SK-N-MC (cell line): ENCODE measurements around the gene ATP10B.

Experiments used
- DNase-seq: peaks from one replicate; pipeline ENCODE4 v3.0.0-alpha.2; 2011; ENCODE audit warnings: low read depth, low spot score
- H3K27ac ChIP-seq: fragments of 200-600 bp; sonication (generic); 2 replicates; pipeline ENCODE4 v1.5.1; 2016; ENCODE audit warnings: mixed run types
- H3K36me3 ChIP-seq: fragments of 200-600 bp; sonication (generic); 2 replicates; pipeline ENCODE4 v1.6.1; 2017; ENCODE audit warnings: antibody characterized with exemption, low read length, mixed read lengths; ENCODE audit not compliant: insufficient read depth
- H3K4me3 ChIP-seq: fragments of 200-600 bp; sonication (generic); 2 replicates; pipeline ENCODE4 v1.5.1; 2016
- H3K9ac ChIP-seq: fragments of 200-600 bp; sonication (generic); 2 replicates; pipeline ENCODE4 v1.8.0; 2017; ENCODE audit warnings: mixed run types, mixed read lengths; ENCODE audit not compliant: insufficient read length
- H3K9me3 ChIP-seq: fragments of 200-600 bp; sonication (generic); 2 replicates; pipeline ENCODE4 v1.6.1; 2017; ENCODE audit warnings: low read depth, mild to moderate bottlenecking, antibody characterized with exemption, low read length, moderate library complexity, mixed read lengths
- EZH2 ChIP-seq: fragments of 200-600 bp; sonication (generic); IDR thresholded peaks from one replicate; pipeline ENCODE4 v1.6.1; 2017; ENCODE audit warnings: antibody characterized with exemption
- FOXP2 ChIP-seq: optimal IDR thresholded peaks from 2 replicates; pipeline ENCODE3; 2011; ENCODE audit warnings: mild to moderate bottlenecking, moderate library complexity; ENCODE audit not compliant: insufficient read depth; ENCODE audit errors: extremely low read length, control extremely low read depth
- POLR2AphosphoS5 ChIP-seq: IDR thresholded peaks from 2 replicates; pipeline ENCODE4 v1.6.1; 2012; ENCODE audit warnings: mild to moderate bottlenecking, low read depth, low read length, borderline replicate concordance

ATP10B gene

DNA sequence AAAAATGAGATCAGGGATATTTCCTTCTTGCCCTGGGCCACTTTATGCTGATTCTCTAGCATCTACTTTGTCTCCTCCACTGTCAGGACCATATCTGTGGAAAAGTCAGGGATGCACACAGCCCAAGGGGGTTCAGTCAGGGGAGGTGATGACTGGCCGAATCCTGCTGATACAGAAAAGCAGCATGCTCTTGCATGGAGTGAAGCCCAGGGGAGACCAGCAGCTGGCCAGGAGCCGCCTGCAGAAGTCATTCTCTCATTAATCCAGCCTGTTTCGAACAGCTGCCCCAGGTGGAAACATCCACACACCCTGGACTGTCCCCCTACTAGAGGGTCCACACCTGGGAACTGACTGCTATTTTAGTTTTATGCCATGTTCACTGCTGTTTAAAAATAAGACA is 177.1 kb downstream of the ATP10B start:
- TF ChIP-seq FOXP2 (no peak), POLR2AphosphoS5 (no peak), EZH2 (no peak)
- H3K27ac ChIP-seq, result no peak overlapping the region
- no peak for DNase-seq
- no peaks in the 10 kb centered on the region for H3K36me3 ChIP-seq
- H3K9me3 ChIP-seq, result no peaks in the 10 kb centered on the region
- no peak overlapping the region for H3K9ac ChIP-seq
- H3K4me3 ChIP-seq, result no peak overlapping the region

DNA sequence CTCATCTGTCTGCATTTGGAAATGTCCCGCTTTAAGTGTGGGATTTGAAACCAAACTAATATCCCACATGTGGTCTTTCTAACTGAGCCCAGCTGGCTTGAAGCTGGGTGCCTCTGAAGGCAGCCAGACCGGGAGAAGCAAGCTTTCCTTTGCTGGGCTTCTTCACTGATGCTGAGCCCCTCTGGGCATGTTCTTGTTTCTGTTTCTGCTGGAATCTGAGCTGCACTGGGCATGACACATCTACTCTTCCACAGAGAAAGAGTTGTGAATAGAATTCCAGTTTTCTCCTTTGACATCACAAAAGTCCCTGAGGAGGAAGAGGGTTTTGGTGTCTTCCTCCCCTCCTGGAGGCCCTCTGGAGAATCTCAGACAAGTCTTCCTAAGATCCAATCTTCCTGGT is 179.5 kb downstream of the ATP10B start:
- TF ChIP-seq FOXP2 (no peak), EZH2 (no peak), POLR2AphosphoS5 (no peak)
- Histone ChIP-seq H3K27ac (no peak overlapping the region), H3K9me3 (no peaks in the 10 kb centered on the region), H3K4me3 (no peak overlapping the region), H3K36me3 (no peaks in the 10 kb centered on the region), H3K9ac (no peak overlapping the region)
- no peak for DNase-seq

DNA sequence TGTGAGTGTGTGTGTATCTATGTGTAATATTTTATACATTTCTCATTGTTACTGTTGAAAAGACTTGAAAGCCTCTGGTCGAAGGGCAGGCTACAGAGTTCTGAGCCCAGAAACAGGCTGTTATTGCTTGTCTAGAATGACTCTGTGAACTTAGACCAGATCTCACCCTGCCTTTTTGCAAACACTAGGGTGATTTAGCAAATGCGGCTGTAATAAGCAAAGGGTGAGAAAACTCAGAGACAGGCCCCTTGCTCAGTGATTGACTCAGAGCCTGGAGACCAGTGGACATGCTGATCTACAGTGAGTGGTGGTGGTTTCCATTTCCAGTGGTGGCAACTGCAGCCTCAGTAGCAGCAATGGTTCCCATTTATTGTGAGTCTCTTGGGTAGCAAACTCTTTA is 183.7 kb downstream of the ATP10B start:
- Histone ChIP-seq H3K4me3 (no peak overlapping the region), H3K36me3 (no peaks in the 10 kb centered on the region), H3K9me3 (no peaks in the 10 kb centered on the region), H3K27ac (no peak overlapping the region), H3K9ac (no peak overlapping the region)
- no peak for DNase-seq
- TF ChIP-seq POLR2AphosphoS5, result no peak
- no peak for TF ChIP-seq EZH2
- no peak for TF ChIP-seq FOXP2

DNA sequence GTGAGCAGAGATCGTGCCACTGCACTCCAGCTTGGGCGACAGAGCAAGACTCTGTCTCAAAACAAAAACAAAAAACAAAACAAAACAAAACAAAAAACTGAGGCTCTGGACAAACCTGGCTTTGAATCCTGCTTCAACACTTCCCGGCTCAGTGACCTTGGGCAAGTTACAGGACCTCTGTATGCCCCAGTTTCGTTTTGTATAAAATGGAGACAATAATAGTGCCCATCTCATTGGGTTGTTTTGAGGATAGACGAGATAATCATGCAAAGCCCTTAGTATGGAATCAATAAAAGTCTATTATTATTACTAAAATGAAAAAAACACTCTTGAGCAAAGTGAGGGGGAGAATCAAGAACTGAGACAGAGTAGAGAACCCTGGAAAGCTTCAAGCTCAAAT is 184.9 kb downstream of the ATP10B start:
- DNase-seq, result no peak
- no peak overlapping the region for H3K27ac ChIP-seq
- H3K4me3 ChIP-seq, result no peak overlapping the region
- TF ChIP-seq FOXP2 (no peak), EZH2 (no peak), POLR2AphosphoS5 (no peak)
- no peaks in the 10 kb centered on the region for H3K36me3 ChIP-seq
- no peak overlapping the region for H3K9ac ChIP-seq
- H3K9me3 ChIP-seq, result no peaks in the 10 kb centered on the region

DNA sequence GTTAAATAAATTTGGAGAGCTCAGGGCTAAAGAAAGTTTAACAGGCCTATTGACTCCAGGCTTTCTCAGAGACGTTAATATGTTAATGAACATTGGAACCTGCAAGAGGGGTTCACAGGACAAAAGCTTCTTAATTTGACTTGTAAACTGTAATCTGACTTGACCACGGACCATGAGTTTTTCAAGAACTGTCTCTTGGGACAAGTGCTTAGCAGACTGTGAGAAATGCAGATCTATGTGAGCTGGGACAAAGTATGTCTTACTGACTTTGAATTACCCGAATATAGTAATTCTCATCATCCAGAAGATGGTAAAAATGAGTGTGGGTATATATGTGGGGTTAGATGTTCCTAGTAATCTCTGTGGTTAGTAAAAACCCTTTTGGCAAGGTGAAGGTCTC is 186.6 kb downstream of the ATP10B start:
- no peak for TF ChIP-seq EZH2
- TF ChIP-seq POLR2AphosphoS5, result no peak
- no peak for TF ChIP-seq FOXP2
- no peak overlapping the region for H3K4me3 ChIP-seq
- H3K9ac ChIP-seq, result no peak overlapping the region
- no peak overlapping the region for H3K27ac ChIP-seq
- no peaks in the 10 kb centered on the region for H3K9me3 ChIP-seq
- no peaks in the 10 kb centered on the region for H3K36me3 ChIP-seq
- no peak for DNase-seq

DNA sequence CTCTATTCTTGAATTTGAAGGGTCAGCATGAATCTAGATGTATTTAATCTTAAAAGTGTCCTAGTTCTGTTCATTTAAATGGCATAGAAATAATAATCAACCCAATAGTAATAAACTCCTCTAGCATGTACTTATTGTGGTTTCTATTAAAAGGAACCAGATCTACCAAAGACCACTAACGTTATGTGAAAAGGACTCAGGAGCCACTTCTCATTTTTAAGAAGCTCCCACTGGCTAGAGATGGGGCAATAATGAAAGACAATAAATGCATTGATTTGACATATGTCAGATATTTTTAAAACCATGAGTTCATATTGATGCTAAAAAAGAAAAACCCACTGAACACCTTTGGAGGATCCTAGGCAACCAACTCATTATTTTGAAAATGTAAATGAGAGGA is 191.9 kb downstream of the ATP10B start:
- Histone ChIP-seq H3K4me3 (no peak overlapping the region), H3K9ac (no peak overlapping the region), H3K27ac (no peak overlapping the region), H3K9me3 (no peaks in the 10 kb centered on the region), H3K36me3 (no peaks in the 10 kb centered on the region)
- TF ChIP-seq POLR2AphosphoS5 (no peak), FOXP2 (no peak), EZH2 (no peak)
- no peak for DNase-seq

DNA sequence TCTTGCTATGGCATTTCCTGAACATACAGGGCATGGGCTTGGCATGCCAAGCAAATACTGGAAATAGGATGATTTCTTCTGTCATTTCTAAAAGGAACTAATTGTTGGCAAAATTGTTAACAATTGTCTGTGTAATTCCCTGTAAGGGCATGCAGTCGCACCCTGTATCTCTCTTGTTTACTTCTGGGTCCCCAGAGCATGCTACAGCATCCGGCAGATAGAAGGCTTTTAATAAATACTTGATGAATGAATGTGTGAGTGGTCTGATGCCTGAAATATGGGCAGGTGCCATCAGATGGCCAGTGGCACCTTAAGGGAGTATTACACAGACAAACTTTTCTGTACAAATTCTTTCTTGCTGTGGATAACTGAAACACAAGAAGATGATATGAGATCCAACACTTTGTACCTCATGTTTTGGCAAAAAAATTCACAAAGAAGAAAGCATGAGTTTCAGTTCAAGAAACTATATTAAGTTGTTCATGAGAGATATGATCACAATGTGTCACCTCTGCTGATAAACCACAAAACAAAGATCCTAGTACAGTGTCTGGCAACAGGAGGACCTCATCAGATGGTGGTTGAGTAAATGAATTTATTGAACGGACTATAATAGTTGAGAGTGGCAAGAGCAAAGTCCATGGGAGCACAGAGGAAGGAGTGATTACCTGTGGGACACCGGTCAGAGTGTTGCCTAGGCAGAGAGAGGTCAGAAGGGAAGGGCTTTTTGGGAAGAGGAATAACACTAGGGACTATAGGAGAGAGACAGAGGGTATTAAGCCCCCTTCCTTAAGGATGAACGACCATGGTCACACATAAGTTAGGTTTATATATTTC is 194.2 kb downstream of the ATP10B start:
- Histone ChIP-seq H3K9me3 (no peaks in the 10 kb centered on the region), H3K27ac (no peak overlapping the region), H3K4me3 (no peak overlapping the region), H3K36me3 (no peaks in the 10 kb centered on the region), H3K9ac (no peak overlapping the region)
- no peak for DNase-seq
- TF ChIP-seq FOXP2 (no peak), POLR2AphosphoS5 (no peak), EZH2 (no peak)

DNA sequence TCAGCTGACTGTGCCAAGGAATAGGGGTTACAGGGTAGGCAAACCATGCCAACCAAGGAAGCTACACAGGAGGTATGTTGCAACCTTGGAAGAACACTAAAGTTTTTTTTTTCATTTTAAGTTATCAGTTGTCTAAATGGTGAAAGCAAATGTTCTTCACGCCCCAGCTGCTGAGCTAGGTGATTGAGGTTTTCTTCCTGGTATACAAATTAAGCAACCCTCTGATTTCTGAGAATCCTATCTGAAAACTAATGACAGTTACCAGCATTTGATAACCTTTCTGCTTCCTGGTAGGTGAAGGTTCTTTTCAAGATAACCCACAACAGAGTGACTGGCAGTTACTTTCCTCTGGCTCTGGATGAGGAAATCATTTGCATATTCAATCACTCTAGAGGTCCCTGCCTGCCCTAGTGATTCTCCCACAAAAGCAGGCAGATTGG is 194.9 kb downstream of the ATP10B start:
- Histone ChIP-seq H3K9ac (no peak overlapping the region), H3K27ac (no peak overlapping the region), H3K9me3 (no peaks in the 10 kb centered on the region), H3K36me3 (no peaks in the 10 kb centered on the region), H3K4me3 (no peak overlapping the region)
- TF ChIP-seq FOXP2 (no peak), EZH2 (no peak), POLR2AphosphoS5 (no peak)
- no peak for DNase-seq

DNA sequence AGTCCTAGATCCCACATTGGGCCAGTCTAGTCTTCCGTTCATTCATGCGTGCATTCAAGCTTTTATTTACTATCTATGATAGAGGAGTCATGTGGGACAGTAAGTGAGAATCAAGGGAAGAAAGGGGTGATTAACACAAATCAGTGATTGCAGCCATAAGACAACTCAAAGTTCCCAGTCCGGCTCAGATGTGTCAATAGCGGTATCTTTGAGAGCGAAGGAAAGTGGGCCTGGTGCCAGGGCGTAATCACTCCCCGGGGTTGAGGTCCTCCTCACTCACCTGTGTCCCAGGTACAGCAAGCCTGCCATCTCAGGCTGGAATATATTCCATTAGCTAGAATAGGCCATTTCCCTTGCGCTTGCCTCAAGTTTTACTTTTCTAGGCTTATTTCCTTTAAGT is 196.3 kb downstream of the ATP10B start:
- no peaks in the 10 kb centered on the region for H3K9me3 ChIP-seq
- no peak overlapping the region for H3K27ac ChIP-seq
- DNase-seq, result no peak
- H3K9ac ChIP-seq, result no peak overlapping the region
- H3K36me3 ChIP-seq, result no peaks in the 10 kb centered on the region
- H3K4me3 ChIP-seq, result no peak overlapping the region
- TF ChIP-seq FOXP2, result no peak
